Bronchial epithelial cell (primary cell): ENCODE measurements around the gene STK39. TPM values are rescaled to one million over a fixed set of nuclear protein-coding genes. Genes with fewer than 3 reads are reported as not detected.

ENCODE experiments used
- DNase-seq: peaks from one replicate; pipeline ENCODE4 v3.0.0-alpha.2; 2010; ENCODE audit warnings: low read depth
- FAIRE-seq: peaks from 2 replicates; lab custom pipeline; 2011; peaks lifted over from hg19 to GRCh38; lab: Jason Lieb, UNC
- H3K27me3 ChIP-seq: 2 replicates; pipeline ENCODE4 v1.5.1; 2011; ENCODE audit warnings: low read length; ENCODE audit not compliant: control insufficient read depth, insufficient read depth
- H3K36me3 ChIP-seq: 2 replicates; pipeline ENCODE4 v1.5.1; 2011; ENCODE audit warnings: low read length; ENCODE audit not compliant: control insufficient read depth, insufficient read depth
- H3K4me3 ChIP-seq: 2 replicates; pipeline ENCODE4 v1.5.1; 2011; ENCODE audit warnings: mild to moderate bottlenecking, low read depth, low read length, control low read depth
- CTCF ChIP-seq: IDR thresholded peaks from 2 replicates; pipeline ENCODE4 v1.5.1; 2011; ENCODE audit warnings: mild to moderate bottlenecking, moderate library complexity, low read length, control low read depth, inconsistent platforms; ENCODE audit not compliant: insufficient read depth, severe bottlenecking
- total RNA-seq: library from RNA; depleted of rRNA; stranded (reverse); fragments of >200 nt; gene quantifications from 2 replicates; pipeline ENCODE4 v1.2.1, GENCODE V29; 2014

Gene STK39
- total RNA-seq, 1 donor from 2014 or later: 20.3 TPM

DNA sequence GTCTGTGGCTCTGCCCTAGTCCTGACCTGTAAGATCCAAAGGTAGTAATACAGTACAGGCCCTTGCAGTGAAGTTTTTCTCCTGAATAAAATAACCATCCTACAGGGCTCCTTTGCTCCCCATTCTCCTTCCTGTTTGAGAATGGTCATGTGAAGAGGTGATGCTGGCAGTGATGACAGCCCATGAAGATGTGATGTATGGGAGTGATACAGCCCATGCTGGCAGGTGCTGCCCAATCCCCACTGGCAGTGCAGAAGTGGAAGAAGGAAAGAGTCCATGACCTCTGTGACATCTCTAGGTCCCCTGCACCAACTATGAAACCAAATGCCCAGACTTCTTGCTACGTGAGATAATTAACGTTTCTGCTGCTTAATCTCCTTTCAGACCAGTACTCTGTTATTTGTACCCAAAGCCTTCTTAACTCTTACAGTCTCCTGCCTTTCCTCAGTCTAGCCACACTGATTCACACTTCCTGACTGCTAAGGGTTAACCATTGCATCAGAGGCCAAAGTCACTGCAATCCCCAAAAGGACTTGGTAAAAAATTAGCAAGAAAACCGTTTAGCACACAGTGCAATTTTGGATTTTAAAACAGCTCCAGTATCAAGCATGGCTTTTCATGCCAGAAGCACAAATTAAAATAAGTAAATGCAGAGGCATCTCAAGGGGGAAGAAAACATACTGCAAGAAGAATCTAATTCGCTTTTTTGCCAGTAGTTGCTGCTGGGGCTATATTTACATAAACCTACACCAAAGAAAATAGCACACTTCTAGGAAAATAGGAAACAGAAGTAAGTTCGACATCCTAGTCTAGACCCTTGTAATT is 98.0 kb downstream of the STK39 start:
- no peaks in the 10 kb centered on the region for H3K27me3 ChIP-seq
- no peak overlapping the region for H3K4me3 ChIP-seq
- H3K36me3 ChIP-seq: peaks cover 1% of the 10 kb centered on the region
- no peak for FAIRE-seq
- no peak for TF ChIP-seq CTCF
- DNase-seq: no peak

GRCh38 chr2:168147830-168148794 is 99.3 kb downstream of the STK39 start:
- Histone ChIP-seq H3K27me3 (no peaks in the 10 kb centered on the region), H3K36me3 (peaks cover 2% of the 10 kb centered on the region), H3K4me3 (no peak overlapping the region)
- DNase-seq: no peak
- no peak for FAIRE-seq
- TF ChIP-seq CTCF: no peak

DNA sequence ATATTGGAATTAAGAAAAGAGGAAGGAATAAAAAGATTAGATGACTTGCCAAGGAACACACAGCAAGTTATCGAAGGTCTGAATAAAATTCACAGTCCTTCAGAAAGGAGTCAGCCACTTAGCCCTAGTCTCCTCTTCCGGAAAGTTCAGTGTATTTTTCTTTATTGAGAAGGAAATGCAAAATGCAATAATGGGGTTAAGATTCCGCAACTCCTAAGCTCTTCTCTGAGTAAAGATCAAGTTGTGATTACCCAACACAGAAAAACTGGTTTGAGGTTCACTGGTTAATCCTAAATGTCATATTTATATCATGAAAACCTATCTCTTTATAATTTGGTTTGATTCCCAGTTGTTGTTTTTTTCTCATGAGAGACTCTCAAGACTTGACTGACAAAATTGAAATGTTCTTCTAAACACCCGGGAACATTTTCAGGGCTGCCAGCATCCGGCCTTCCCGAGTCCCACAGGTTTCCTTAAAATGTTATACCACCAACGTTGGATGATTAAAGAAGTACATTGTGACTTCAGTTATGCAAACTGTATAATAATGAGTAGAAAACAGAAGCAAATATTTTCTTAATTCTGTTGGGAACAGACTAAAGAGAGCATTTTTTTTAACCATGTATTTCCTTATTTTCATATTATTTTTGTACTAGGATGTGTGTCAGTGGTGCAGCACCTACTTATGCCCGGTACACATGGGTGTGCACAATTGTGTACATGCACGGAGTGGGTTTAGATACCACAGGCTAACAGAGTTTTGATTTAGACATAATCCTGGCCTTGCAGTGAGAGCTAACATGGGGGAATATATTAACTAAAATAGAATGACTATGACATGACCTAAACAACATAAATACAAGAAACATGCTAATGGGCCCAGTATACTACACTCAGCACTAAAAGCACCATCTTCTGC is 100.2 kb downstream of the STK39 start:
- FAIRE-seq: no peak
- H3K36me3 ChIP-seq: peaks cover 2% of the 10 kb centered on the region
- no peak overlapping the region for H3K4me3 ChIP-seq
- H3K27me3 ChIP-seq: no peaks in the 10 kb centered on the region
- no peak for DNase-seq
- TF ChIP-seq CTCF: no peak

GRCh38 chr2:168145426-168146310 is 101.7 kb downstream of the STK39 start:
- Histone ChIP-seq H3K36me3 (peaks cover 2% of the 10 kb centered on the region), H3K27me3 (no peaks in the 10 kb centered on the region), H3K4me3 (no peak overlapping the region)
- no peak for TF ChIP-seq CTCF
- DNase-seq: no peak
- no peak for FAIRE-seq
